HG03097 (cell line): ENCODE measurements around the gene UBXN7.
"Not testable (repeated sequence)": the region's sequence is repeated elsewhere in the genome, so short reads cannot be mapped to it uniquely, and the experiment has no call there.

Experiments
- ATAC-seq: cut with Tn5 transposase; IDR thresholded peaks from one replicate; pipeline ENCODE4 v1.9.1; 2021; ENCODE audit not compliant: unreplicated experiment, low FRiP score

UBXN7 gene

DNA sequence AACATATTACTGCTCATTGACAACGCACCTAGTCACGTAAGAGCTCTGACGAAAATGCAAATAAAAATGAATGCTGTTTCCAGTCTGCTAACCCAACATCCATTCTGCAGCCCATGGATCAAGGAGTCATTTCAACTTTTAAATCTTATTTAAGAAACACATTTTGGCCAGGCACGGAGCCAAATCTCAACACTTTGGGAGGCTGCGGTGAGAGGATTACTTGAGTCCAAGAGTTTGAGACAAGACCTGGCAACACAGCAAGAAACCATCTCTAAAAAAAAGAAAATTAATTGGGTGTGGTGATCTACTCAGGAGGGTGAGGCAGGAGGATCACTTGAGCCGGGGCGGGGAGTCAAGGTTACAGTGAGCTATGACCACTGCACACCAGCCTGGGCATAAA is 71.6 kb downstream of the UBXN7 start:
- ATAC-seq = no peak

DNA sequence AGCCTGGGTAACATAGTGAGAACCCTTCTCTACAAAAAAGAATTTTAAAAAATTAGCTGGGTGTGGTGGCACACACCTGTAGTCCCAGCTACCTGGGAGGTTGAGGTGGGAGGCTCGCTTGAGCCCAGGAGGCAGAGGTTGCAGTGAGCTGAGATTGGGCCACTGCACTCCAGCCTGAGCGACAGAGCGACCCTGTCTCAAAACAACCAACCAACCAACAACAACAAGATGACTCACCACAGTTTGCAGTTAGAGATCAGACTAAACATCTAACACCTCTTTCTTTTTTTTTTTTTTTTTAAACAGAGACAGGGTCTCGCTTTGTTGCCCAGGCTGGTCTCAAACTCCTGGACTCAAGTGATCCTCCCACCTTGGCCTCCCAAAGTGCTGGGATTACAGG is 73.7 kb downstream of the UBXN7 start:
- not testable (repeated sequence) for ATAC-seq

DNA sequence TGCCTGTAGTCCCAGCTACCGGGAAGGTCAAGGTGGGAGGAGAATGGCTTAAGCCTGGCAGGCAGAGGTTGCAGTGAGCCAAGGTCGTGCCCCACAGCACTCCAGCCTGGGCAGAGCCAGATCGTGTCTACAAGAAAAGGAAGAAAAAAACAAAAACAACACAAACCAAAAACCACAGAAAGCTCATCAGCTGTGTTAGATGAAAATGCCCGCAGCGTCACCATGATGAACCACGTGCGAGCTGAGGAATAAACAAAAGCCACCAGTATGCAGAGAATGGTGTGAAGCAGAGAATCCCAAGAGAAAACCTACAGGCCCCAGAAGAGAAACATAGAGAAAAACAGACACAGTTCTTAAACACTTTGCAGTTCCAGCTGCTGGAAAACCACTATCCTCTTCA is 74.3 kb downstream of the UBXN7 start:
- no peak for ATAC-seq

DNA sequence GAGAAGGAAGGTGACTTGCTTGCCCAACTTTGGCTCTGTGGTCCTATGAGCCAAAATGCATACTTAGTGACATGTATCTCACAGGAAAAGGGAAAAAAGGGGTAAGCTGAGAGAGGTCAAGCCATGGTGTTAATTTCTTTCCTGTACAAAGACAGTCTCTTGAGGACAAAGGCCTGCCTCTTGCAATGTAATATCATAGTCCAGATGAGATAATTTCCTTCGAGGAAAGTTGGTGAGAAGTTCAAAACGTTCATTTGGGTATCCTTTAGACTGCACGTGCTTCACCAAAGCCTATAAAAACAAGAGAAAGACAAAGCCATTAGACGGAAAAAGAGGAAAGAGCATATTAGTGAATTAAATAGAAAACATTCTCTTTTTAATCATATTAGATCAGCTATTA is 75.7 kb downstream of the UBXN7 start:
- ATAC-seq = no peak

DNA sequence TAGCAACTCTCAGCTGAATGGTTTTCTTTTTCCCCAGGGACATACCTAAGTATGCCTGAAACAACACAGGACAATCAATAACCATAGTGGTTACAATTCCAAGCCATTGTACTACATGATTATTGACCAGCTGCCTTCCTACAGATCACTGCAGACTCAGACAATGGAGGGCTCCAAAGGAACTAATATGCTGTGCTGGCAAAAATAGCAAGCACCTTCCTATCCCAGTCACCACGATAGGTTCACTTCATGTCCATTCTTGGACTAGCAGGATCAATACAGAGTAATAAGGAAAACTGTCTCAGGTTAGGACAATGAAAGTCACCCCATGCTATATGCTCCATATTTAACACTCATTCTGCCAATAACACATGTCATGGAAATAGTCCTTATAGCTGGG is 76.6 kb downstream of the UBXN7 start:
- no peak for ATAC-seq

DNA sequence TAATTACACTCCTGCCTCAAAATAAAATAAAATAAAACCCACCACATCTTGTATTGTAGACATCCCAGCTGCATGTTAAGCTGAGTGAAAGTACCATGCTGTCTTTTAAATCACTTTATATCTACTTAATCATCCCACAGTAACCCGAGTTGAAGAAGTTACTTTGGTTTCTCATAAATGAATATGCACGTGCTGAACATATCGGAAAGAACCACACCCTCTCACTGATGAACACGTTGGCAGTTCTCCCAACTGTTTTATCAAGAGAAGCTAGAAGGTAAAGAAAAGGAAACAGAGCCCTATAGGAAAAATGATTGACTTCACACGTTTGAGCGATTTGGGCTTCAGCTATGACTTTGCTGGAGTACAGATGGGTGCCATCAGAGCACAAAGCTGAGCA is 78.1 kb downstream of the UBXN7 start:
- no peak for ATAC-seq

DNA sequence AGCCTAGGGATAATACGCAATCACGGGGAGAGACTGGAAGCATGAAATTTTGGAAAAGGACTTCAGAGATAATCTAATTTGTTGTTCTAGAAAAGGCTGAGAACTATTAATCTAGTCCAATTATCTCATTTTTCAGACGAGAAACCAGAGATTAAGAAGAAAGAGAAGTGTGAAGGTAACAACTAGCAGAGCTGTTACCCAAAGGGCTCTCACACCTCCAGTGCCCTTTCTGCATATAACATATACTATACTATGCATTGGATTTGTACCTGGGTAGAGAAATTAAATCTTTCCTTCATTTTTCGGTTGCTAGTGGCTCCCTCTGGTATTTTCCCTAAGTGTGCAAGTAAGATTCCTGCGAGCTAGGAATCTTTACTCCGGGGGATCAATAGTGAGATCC is 80.7 kb downstream of the UBXN7 start:
- ATAC-seq = no peak

DNA sequence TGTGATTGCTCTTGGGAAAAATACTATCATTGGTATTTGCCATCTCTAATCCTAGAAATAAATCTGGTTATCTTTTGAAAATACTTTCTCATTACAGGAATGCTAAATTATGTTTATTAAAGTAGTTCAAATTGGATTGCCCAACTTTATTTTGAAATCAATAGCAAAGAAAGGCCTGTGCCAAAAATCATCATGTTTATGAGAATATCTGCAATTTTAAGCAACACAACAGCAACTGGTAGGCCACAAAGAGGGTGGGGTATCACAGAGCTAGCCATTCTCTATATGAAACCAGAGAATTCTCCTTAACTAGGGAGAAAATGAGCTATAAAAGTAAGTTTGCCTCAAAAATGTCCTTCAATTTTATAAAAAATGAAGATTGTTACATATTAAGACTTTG is 82.2 kb downstream of the UBXN7 start:
- ATAC-seq = no peak

DNA sequence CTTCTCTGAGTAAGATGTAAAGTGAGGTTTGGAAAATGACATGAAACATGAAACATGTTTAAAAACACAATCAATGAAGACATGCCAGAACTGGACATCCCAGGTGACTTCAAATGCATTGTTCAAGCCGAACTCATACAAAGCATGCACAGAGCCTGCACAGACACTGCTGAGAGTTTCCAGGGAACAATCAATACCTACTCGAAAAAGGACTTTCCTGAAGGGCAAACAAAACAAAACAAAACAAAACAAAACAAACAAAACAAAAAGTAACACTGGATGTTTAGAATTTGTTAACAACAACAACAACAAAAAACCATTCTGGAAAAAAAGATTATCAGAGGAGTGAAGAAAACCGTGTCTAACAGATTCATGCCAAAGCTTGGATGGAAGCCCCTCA is 83.5 kb downstream of the UBXN7 start:
- ATAC-seq = no peak

DNA sequence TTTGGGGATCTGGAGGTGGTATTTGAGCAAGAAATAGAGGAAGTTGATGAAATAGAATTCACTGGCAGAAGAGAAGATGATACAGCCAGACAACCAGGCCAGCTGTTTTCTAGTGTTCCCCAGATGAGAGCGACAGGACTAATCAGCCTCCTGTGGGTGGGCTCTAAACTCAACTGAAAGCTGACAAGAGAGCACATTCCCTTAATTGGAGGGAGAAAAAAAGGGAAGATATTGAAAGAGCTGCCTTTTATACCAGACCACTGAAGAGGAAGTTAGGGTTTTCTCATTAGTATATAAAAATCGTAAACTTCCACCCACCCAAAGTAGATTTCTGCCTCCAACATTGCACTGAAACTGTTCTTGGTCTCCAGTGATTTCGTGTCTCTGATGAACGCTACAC is 87.6 kb downstream of the UBXN7 start:
- ATAC-seq = no peak

DNA sequence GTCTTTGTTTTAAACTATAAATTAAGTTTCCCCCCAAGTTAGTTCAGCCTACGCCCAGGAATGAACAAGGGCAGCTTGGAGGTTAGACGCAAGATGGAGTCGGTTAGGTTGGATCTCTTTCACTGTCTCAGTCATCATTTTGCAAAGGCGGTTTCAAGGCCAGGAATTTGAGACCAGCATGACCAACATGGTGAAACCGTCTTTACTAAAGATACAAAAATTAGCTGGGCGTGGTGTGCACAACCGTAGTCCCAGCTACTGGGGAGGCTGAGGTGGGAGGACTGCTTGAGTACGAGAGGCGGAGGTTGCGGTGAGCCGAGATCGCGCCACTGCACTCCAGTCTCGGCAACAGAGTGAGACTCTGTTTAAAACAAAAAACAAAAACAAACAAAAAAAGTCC is 88.3 kb downstream of the UBXN7 start:
- ATAC-seq = not testable (repeated sequence)

DNA sequence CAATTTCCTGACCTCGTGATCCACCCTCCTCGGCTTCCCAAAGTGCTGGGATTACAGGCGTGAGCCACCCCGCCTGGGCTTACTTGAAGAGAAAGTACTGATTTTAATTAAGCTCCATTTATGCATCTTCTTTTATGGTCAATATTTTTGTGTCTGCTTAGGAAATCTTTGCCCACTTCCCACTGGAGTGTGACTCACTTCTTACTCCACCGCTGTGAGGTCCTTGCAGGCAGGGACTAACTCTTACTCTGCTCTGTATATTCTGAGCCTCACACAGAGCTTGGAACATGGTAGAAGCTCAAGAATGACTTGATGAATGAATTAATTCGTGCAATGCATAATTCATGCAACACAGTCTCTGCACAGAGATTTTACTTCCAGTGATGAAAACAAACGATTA is 91.1 kb downstream of the UBXN7 start:
- ATAC-seq = no peak

DNA sequence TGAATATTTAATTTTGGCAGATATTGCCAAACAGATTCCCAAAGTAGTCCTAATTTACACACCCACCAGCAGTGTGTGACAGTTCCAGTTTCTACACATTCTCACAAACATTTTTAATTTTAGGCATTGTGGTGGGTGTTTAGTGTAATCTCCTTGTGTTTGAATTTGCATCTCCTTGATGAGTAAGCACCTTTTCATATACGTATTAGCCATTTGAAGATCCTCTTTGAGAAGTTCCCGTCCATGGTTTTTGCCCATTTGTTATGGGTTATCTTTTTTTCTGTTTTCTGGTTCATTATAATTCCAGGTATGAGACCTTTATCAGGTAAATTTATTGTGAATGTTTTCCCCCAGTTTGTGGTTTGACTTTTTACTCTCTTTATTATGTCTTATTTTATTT is 91.8 kb downstream of the UBXN7 start:
- no peak for ATAC-seq

DNA sequence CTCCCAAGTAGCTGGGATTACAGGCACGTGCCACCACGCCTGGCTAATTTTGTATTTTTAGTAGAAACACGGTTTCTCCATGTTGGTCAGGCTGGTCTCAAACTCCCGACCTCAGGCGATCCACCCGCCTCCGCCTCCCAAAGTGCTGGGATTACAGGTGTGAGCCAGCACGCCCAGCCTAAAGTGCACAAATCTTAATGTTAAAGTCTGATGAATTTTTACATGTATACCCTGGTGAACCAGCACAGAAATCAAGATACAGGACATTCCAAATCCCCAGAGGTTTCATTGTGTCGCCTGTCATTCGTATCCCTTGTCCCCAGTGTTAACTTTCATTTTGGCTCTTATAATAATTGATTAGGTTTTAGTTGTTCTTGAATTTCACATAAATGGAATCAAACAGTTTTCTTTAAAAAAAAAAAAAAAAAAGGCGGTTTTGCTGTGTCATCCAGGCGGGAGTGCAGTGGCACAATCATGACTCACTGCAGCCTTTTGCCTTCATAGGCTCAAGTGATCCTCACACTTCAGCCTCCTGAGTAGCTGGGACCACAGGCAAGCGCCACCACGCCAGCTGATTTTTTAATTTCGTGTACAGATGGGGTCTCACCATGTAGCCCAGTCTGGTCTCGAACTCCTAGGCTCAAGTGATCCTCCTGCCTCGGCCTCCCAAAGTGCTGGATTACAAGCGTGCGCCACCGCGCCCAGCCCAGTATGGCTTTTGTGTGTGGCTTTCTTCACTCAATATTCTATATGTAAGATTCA is 92.6 kb downstream of the UBXN7 start:
- ATAC-seq = no peak

DNA sequence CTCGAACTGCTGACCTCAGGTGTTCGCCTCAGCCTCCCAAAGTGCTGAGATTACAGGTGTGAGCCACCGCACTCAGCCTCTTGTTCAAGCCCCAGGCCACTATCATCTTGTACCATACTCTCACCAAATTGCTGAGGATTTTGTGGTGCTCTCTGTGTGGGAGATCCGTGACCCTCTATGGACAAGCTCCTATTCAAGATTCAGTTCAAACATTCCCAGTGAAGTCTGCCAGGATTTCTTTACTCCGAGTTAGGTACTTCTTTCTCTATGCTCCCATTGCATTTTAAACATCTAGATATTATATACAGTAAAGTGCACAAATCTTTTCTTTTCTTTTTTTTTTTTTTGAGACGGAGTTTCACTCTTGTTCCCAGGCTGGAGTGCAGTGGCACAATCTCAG is 93.2 kb downstream of the UBXN7 start:
- ATAC-seq = no peak

DNA sequence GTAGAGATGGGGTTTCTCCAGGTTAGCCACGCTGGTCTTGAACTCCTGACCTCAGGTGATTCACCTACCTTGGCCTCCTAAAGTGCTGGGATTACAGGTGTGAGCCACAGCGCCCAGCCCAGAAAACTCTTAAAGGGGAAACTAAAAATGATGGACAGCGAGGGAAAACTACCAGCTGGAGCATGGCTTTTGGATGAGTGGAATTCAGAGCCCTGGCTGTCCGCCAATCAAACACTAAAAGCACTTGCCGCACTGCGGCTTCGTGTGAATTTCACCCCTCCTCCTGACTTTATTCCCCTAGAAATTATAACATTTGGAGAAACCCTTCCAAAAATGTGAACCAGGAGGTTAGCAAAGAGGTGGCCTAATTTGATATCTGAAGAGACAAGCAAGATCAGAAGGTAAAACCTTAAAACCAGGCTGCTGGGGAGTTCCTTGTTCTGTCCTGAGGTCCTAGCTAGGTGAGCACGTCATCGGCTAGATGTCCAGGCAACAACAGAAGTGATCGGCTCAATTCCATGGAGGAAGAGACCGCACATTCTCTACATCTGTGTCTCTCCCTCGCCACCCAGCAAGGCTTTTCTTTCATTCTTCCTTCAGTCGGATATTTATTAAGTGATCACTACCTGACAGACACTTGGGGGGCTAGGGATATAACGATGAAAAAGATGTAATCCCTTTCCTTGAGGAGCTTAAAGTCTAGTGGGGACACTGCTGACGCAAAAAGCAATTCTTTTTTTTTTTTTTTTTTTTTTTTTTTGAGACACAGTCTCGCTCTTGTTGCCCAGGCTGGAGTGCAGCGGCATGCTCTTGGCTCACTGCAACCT is 95.7 kb downstream of the UBXN7 start:
- ATAC-seq = no peak

DNA sequence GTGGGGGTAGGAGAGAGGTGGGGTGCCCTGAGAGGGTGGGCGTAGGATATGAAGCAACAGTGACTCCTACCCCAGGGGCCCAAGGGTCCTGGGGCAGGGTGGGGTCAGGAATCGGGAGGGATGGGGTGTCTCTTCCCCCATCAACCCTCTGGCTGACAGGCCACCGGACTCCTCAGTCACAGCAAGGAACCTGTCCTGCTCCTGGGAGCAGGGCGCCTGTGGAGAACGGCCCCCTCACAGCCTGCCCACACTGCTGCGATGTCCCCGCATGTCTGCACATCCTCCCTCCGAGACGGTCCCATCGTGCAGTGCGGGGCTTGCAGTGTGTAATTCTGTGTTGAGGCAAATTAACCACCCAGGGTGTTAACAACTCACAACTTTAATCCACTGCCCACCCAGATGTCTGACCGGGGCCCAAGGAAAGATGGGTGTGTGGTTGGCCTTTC is 96.7 kb downstream of the UBXN7 start:
- no peak for ATAC-seq

DNA sequence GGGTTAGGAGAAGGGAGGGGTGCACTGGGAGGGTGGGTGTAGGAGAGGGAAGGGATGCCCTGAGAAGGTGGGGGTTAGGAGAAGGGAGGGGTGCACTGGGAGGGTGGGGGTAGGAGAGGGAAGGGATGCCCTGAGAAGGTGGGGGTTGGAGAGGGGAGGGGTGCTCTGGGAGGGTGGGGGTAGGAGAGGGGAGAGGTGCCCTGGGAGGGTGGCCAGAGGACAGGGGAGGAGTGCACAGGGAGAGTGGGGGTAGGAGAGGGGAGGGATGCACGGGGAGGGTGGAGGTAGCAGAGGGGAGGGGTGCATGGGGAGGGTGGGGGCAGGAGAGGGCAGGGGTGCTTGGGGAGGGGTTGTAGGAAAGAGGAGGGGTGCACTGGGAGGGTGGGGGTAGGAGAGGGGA is 97.2 kb downstream of the UBXN7 start:
- no peak for ATAC-seq

DNA sequence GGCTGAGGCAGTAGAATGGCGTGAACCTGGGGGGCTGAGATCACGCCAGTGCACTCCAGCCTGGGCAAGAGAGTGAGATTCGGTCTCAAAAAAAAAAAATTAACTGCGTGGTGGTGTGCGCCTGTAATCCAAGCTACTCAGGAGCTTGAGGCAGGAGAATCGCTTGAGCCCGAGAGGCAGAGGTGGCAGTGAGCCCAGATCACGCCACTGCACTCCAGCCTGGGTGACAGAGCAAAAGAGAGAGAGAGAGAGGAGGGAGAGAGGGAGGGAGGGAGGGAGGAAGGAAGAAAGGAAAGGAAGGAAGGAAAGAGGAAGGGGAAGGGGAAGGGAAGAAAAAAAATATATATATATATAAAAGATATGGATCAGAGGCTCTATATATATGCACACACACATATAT is 100.1 kb downstream of the UBXN7 start:
- no peak for ATAC-seq

DNA sequence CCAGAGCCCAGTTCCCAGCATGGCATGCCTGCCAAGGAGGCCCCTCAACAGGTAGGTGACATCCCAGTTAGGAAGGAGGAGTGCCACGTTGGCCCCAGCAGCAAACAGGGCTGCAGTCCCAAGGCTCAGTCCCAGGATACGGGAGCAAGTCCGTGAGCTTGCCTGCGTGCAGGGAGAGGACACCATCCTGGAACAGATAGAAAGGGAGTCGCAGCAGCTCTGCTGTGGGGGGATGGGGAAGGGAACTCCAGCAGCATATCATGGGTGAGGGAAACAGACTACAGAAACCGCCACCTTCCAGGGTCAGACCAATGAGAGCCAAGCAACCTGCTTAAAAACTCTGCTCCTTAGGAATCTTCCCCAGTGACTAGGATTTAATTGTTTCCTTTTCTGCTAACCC is 104.8 kb downstream of the UBXN7 start:
- ATAC-seq = no peak

DNA sequence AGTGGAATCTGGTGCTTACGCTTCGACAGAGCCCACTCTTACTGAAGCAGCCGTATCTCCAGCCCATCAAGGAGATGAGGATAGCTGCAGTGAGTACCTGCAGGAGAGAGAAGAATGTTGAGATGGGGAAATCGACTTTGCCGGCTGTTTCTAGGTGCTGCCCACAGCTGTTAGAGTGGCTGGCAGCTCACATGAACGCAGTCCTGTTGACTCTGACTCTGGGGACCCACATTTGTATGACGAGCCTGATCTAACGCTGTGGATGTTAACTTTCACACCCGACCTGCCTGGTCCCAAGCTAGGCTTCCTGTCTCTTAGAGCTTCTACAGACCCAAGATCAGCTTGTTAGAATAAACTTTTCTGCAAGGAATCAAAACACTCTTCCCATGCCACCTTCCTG is 105.3 kb downstream of the UBXN7 start:
- no peak for ATAC-seq

DNA sequence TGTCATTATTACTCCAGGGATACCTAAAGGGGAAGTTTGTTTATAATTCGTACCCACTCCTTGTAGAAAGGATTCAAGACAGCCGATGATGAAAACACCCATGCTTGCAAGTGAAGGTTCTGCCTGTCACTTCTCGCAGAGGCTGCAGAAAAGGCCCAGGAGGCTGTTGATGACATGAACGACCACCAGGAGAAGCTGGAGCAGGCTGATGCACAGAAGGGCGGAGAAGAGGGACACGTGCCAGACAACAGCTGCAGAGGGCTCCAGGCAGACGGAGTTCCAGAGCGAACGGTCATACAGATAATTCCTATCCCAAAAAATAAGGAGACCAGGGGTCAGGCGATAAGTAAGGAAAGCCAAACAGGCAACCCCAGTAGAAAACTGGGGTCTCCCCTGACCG is 108.5 kb downstream of the UBXN7 start:
- no peak for ATAC-seq
